HG02970 (cell line): ENCODE data around the gene HPS6.
"Not testable (repeated sequence)": the region's sequence is repeated elsewhere in the genome, so short reads cannot be mapped to it uniquely, and the experiment has no call there.

Experiments
- ATAC-seq: cut with Tn5 transposase; IDR thresholded peaks from one replicate; pipeline ENCODE4 v1.9.1; 2021; ENCODE audit warnings: mild to moderate bottlenecking, moderate library complexity, moderate number of reproducible peaks; ENCODE audit not compliant: unreplicated experiment, low FRiP score

Gene HPS6

DNA sequence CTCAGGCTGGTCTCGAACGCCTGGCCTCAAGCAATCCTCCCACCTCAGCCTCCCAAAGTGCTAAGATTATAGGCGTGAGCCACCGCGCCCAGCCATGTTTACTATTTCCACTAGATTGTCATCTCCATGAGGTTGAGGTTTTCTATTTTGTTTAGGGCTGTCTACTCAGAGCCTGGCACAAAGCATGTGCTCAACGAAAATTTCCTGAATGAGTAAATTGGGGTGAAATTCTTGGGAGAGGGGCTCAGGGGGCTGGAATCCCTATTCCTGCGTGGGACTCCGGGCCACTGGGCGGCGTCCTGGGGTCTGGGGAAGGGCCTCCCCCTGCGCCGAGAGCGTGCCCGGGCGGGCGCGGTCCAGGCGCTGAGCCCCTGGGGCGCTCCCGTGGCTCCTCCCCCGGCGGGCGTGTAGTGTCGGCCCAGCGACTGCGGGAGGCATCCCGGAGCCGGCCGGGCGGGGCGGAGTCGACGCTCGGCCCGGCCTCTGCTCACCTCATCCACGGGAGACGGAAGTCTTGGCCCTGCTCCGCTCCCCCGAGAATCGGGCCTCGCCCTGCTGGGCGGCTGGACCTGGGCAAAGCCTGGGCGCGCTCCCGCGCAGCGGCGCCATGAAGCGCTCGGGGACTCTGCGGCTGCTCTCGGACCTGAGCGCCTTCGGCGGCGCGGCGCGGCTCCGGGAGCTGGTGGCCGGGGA, at the start of gene HPS6:
HPS6 (plus strand) TSS at position 482 of the 693 bp plus-strand sequence; CDS start at position 608, 126 bp downstream.
- peak; percentile 87 for ATAC-seq

DNA sequence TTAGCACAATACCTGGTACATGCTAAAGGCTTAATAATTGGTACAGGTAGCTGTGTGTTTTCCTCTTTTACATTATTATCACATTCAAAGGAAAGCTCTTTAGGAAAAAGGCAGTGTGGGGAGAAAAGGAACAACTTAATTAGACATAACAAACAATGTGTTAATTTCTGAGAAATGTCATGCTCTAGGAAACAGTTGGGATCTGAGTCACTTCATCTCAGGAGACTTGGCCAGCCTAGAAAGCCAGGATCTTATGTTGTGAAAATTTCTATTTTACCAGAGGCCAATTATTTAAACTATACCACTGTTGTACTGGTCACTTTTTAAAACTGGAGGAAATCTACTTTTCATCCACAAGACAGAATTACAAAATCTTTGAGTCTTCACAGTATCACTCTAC, 48.7 kb upstream of the HPS6 start:
- ATAC-seq = no peak

DNA sequence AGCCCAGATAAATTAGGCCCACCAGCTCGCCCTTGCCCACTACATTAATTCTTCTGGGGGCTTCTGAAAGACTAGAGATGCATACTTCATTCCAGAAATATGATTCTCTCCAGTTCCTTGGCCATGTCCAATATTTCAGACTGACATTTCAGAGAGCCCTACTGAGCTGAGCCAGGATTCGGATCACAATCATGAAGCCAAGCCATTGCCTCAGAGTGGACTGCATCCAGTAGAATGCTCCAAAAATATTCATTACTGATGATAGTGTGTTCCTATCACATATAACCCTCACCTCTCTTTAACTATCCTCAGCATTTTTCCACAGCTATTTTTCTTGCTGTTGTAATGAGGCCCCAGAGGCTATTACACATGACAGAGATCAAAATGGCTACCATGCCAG, 47.9 kb upstream of the HPS6 start:
- ATAC-seq = no peak

- no peak for ATAC-seq
These were observed 44.2 kb upstream of the HPS6 start for GRCh38 chr10:102020938-102021337.

- no peak for ATAC-seq
These were observed 40.4 kb upstream of the HPS6 start for GRCh38 chr10:102024799-102025198.

DNA sequence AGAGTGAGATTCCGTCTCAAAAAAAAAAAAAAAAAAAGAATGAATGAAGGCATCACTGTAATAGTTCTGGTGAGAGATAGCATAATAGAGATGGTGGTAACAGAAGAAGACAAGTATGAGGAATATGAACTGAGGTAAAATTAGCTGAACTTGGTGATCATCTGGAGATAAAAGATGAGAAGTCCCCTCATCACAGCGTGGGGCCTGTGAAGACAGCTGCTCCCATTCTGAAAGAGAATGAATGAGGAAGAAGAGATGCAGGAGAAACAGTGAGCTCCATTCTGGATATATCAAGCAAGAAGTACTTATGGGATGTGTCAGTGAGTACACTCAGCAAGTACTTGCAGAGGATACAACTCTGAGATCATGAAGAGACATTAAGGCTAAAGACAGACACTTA, 37.9 kb upstream of the HPS6 start:
- ATAC-seq = no peak

GRCh38 chr10:102033787-102034186, 31.4 kb upstream of the HPS6 start:
- ATAC-seq = no peak

DNA sequence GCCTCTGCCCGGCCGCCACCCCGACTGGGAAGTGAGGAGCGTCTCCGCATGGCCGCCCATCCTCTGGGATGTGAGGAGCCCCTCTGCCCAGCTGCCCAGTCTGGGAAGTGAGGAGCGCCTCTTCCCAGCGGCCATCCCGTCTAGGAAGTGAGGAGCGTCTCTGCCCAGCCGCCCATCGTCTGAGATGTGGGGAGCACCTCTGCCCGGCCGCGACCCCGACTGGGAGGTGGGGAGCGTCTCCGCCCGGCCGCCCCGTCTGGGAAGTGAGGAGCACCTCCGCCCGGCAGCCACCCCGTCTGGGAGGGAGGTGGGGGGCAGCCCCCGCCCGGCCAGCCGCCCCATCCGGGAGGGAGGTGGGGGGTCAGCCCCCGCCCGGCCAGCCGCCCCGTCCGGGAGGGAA, 29.3 kb upstream of the HPS6 start:
- not testable (repeated sequence) for ATAC-seq

DNA sequence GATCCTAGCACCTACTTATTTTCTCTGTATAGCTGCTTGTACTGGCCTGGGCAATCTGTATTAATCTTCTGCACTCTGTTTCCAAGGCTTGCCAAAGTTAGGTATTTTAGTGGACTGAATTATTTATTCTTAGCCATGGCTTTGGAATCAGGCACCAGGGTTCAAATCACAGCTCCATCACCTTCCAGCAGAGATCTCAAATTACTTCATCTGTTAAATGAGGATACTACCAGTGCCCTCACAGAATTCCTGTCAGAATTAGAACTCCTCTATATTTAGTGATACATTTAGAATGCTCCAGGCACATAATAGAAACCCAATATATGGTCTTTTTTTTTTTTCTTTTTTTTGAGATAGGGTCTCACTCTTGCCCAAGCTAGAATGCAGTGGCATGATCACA, 26.7 kb upstream of the HPS6 start:
- ATAC-seq = no peak

- no peak for ATAC-seq
These were observed 24.7 kb upstream of the HPS6 start for GRCh38 chr10:102040305-102041050.

- ATAC-seq = no peak
These were observed 19.9 kb upstream of the HPS6 start for GRCh38 chr10:102045292-102045691.

GRCh38 chr10:102046095-102046494, 19.1 kb upstream of the HPS6 start:
- ATAC-seq = no peak

DNA sequence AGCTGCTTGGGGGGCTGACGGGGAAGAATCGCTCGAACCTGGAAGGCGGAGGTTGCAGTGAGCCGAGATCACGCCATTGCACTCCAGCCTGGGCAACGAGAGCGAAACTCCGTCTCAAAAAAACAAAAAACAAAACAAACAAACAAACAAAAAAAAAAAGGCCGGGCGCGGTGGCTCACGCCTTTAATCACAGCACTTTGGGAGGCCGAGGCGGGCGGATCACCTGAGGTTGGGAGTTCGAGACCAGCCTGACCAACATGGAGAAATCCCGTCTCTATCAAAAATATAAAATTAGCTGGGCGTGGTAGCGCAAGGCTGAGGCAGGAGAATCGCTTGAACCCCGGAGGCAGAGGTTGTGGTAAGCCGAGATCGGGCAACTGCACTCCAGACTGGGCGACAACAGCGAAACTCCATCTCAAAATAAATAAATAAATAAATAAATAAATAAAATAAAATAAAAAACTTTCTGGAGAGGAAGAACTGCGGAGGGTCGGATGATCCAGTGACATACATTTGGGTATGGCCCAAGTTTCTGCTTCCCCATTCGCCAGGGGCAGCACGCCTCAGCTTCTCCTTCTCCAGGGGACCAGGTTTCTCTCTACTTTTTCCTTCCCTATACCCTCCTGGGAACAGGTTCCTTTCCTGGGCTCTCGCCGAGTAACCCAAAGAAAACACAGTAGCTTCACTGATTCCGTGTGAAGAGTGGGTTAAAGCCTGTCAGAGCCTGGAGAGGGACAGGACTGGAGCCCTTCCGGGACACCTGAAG, 10.1 kb upstream of the HPS6 start:
- ATAC-seq = not testable (repeated sequence)

- peak; percentile 84 for ATAC-seq
These were observed 9.3 kb upstream of the HPS6 start, which contains the start of gene ARMH3 for GRCh38 chr10:102055647-102056419. ARMH3 (minus strand) TSS chr10:102056173; CDS start chr10:102040114, 16,059 bp downstream.

- no peak for ATAC-seq
These were observed 5.2 kb upstream of the HPS6 start for GRCh38 chr10:102059987-102060386.

DNA sequence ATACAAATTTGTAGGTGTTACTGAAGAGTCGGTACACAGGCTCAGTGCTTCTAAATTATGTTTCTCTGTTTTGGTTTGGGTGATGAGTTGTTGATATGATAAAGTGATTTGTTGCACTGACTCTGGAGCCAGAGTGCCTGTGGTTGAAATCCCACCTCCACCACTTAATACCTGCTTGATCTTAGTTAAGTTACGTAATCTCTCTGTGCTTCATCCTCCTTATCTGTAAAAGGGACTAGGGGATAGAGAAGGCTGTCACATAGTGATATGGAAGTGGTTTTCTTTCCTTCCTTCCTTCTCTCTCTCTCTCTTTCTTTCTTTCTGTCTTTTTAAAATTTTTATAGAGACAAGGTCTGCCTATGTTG, 664 bp upstream of the HPS6 start:
- ATAC-seq = no peak

DNA sequence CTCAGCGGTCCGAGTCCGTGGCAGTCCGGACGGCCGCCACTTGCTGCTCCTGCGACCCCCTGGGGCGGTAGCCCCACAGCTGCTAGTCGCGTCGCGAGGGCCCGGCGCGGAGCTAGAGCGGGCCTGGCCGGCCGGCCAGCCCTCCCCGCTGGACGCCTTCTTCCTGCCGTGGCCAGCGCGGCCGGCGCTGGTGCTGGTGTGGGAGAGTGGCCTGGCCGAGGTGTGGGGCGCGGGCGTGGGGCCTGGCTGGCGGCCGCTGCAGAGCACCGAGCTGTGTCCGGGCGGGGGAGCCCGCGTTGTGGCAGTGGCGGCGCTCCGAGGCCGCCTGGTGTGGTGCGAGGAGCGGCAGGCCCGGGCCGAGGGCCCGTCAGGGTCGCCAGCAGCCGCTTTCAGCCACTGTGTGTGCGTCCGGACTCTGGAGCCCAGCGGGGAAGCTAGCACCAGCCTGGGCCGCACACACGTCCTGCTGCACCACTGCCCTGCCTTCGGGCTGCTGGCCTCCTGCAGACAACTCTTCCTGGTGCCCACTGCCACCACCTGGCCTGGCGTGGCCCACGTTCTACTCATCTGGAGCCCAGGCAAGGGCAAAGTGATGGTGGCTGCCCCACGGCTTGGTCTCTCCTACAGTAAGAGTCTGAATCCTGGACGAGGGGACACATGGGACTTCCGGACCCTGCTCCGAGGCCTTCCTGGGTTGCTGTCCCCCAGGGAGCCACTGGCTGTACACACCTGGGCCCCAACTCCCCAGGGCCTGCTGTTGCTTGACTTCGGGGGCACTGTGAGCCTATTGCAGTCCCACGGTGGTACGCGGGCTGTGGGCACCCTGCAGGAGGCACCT, 631 bp downstream of the HPS6 start:
- no peak for ATAC-seq

DNA sequence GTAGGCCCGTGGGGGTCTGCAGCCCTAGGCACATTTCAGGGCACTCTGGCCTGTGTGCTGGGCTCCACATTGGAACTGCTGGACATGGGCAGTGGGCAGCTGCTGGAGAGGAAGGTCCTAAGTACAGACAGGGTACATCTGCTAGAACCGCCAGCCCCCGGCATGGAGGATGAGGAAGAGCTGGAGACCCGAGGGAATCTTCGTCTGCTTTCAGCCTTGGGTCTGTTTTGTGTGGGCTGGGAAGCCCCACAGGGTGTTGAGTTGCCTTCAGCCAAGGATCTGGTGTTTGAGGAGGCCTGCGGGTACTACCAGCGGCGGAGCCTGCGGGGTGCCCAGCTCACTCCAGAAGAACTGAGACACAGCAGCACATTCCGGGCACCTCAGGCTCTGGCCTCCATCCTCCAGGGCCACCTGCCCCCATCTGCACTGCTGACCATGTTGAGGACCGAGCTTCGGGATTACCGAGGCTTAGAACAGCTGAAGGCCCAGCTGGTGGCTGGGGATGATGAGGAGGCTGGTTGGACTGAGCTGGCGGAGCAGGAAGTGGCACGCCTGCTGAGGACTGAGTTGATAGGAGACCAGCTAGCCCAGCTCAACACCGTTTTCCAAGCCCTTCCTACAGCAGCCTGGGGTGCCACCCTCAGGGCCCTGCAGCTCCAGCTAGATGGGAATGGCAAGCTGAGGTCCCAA, 1.4 kb downstream of the HPS6 start:
- ATAC-seq = no peak
